Prostate gland (tissue), 2 donors: ENCODE data around the gene PGBD5. TPM values are rescaled to one million over a fixed set of nuclear protein-coding genes. Genes with fewer than 3 reads are reported as not detected.

Source experiments
- DNase-seq: peaks from one replicate; pipeline ENCODE4 v3.0.0-alpha.2; 2019; ENCODE audit warnings: low spot score
- H3K27ac ChIP-seq, 2 donors: fragments of 200-600 bp; sonication (generic); 2 replicates each; pipeline ENCODE4 v1.5.1; 2017 to 2019
- H3K27me3 ChIP-seq: fragments of 200-600 bp; sonication (generic); replicated peaks from 2 replicates; pipeline ENCODE4 v1.5.1; 2019; ENCODE audit not compliant: insufficient read depth
- H3K36me3 ChIP-seq, 2 donors: fragments of 200-600 bp; sonication (generic); 1 replicate in 1 of 2; 2 replicates in 1 of 2; pipeline versions ENCODE4 v1.5.1 to v1.8.1; 2017 to 2019
- H3K4me1 ChIP-seq: fragments of 200-600 bp; sonication (generic); replicated peaks from 2 replicates; pipeline ENCODE4 v1.5.1; 2019
- H3K4me3 ChIP-seq, 2 donors: fragments of 200-600 bp; sonication (generic); 2 replicates each; pipeline ENCODE4 v1.5.1; 2017 to 2019
- H3K9me3 ChIP-seq: fragments of 200-600 bp; sonication (generic); 2 replicates; pipeline ENCODE4 v1.5.1; 2017
- POLR2A ChIP-seq: fragments of 450-650 bp; IDR thresholded peaks from one replicate; pipeline ENCODE4 v1.6.1; 2016; ENCODE audit warnings: antibody characterized with exemption, mild to moderate bottlenecking
- POLR2AphosphoS5 ChIP-seq: sonication (generic); formaldehyde crosslinking; IDR thresholded peaks from one replicate; pipeline ENCODE4 v1.6.1; 2017; ENCODE audit warnings: antibody characterized with exemption
- WGBS: methylation state at CpG from one replicate; pipeline ENCODE4 v1.1.5; 2018; 5-methylcytosine and 5-hydroxymethylcytosine counted together
- intact Hi-C: fragments of 100-400 bp; cut with DNase I; formaldehyde crosslinking; loops from one replicate; pipeline ENCODE4 v1.14.2; 2022
- total RNA-seq, 2 donors: library from RNA; depleted of rRNA; stranded (reverse); fragments of >200 nt; gene quantifications; one replicate each; pipeline ENCODE4 v1.1.0, GENCODE V29; 2016
- TF ChIP-seq, protein P1 (sequence below), 4 experiments: fragments of 200-600 bp in 2 of 4; fragments of 450-650 bp in 2 of 4; sonication (generic) in 2 of 4; IDR thresholded peaks; 1 replicate in 3 of 4; 2 replicates in 1 of 4; pipeline ENCODE4 v1.5.1; 2016 to 2019; ENCODE audit warnings: antibody characterized with exemption in 4 of 4, mild to moderate bottlenecking in 2 of 4, moderate library complexity in 2 of 4

PGBD5 gene
- total RNA-seq, 2 donors from 2014 or later = 0.55 to 8.8 TPM

DNA sequence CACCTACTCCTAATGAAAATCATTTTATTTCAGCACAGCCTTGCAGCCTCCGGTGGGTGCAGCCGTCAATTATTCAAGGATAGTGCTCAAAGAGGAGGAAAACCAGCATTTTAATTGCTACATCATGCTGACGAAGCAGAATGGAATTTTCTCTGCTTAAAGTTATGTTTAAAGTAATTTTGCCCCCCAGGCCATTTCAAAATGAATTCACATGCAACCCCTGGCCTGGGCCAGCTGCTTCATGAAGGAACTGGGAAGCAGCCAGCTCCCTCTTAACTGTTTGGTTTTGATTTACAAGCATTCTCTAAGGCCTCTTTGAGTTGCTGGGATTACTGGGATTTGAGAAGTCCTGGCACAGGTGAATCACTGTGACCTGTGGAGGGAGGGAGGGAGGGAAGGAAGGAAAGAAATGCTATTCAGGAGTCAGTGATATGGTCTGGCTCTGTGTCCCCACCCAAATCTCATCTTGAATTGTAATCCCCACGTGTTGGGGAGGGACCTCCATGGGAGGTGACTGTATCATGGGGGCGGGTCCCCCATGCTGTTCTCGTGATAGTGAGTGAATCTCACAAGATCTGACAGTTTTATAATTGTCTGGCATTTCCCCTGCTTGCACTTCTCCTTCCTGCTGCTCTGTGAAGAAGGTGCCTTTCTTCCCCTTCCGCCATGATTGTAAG, 66.0 kb downstream of the PGBD5 start:
- H3K27me3 ChIP-seq = no peaks in the 10 kb centered on the region
- peak; percentile 20 for DNase-seq
- H3K4me1 ChIP-seq = no peaks in the 10 kb centered on the region
- no peak overlapping the region for H3K27ac ChIP-seq
- no peaks in the 10 kb centered on the region for H3K9me3 ChIP-seq
- intact Hi-C loops = no loop called here
- no peak overlapping the region for H3K4me3 ChIP-seq
- 57% methylated on average over 7 of the region's 7 CpGs for WGBS
- no peaks in the 10 kb centered on the region for H3K36me3 ChIP-seq
- no peak for TF ChIP-seq POLR2A
- TF ChIP-seq POLR2AphosphoS5 = no peak
- TF ChIP-seq, protein P1, sequence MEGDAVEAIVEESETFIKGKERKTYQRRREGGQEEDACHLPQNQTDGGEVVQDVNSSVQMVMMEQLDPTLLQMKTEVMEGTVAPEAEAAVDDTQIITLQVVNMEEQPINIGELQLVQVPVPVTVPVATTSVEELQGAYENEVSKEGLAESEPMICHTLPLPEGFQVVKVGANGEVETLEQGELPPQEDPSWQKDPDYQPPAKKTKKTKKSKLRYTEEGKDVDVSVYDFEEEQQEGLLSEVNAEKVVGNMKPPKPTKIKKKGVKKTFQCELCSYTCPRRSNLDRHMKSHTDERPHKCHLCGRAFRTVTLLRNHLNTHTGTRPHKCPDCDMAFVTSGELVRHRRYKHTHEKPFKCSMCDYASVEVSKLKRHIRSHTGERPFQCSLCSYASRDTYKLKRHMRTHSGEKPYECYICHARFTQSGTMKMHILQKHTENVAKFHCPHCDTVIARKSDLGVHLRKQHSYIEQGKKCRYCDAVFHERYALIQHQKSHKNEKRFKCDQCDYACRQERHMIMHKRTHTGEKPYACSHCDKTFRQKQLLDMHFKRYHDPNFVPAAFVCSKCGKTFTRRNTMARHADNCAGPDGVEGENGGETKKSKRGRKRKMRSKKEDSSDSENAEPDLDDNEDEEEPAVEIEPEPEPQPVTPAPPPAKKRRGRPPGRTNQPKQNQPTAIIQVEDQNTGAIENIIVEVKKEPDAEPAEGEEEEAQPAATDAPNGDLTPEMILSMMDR (IDR thresholded peaks at IDR 0.05) = no peak

DNA sequence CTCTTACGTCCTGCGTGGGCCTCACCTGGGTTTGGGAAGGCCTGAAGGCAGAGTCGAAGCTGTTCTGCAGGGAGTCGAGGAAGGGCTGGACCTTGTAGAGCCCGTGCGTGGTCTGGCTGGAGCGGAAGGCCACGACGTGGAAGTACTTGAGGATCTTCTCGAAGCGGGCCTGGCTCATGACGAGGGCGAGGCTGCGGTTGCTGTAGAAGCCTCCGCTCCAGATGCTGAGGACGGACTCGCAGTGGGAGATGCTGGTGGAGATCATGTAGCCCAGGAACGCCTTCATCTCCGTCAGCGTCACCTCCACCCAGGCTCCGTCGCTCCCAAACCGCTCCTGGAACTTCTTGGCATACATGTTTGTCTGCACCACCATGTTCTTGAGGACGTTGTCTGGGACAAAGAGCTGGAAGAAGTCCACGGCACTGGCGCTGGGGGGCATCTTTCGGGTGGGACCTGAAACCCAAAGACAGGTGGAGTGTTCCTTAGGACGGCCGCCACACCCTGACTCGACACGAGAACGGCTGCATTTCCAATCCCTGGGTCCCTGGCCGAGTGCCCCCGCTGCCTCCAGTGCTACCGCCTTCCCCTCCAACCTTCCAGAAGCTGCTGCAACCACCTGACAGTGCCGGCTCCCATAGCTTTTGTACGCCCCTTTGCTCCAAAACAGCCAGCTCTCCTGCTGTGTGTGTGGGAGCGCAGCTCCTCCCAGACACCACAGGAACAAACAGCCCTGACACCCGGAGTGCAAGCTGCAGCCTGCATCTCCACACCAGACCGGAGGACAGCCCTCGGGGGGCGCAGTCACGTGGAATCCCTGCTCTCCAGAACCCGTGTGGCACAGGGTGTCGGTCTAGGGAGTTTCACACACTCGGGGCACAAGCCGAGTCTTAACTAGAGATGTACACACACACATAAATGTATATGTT, 69.0 kb downstream of the PGBD5 start:
- TF ChIP-seq, protein P1 (IDR thresholded peaks at IDR 0.05) = no peak
- TF ChIP-seq POLR2AphosphoS5 = no peak
- no peak for TF ChIP-seq POLR2A
- 66% methylated on average over 47 of the region's 47 CpGs for WGBS
- H3K27ac ChIP-seq = no peak overlapping the region
- no peaks in the 10 kb centered on the region for H3K36me3 ChIP-seq
- intact Hi-C loops = no loop called here
- H3K27me3 ChIP-seq = no peaks in the 10 kb centered on the region
- DNase-seq = no peak
- no peaks in the 10 kb centered on the region for H3K4me1 ChIP-seq
- no peak overlapping the region for H3K4me3 ChIP-seq
- H3K9me3 ChIP-seq = no peaks in the 10 kb centered on the region

DNA sequence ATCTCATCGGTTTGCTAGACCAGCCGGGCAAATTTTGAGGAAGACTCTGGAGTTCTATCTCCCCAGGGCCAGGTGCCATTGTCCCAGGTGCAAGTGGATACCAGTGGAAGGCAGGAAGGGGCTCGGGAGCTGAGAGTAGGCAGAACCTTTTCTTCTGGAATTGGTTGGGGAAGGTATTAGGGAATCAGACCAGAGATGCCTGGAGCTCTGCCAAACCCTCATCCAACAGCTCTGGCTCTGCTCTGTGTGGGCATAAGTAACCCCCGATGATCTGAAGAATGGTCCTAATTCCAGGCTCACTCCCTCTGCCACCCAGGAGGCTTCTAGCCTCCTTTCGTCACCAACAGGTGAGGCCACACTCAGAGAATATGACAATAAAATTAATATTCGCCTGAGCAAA, 69.9 kb downstream of the PGBD5 start:
- Histone ChIP-seq H3K4me3 (no peak overlapping the region), H3K9me3 (no peaks in the 10 kb centered on the region), H3K4me1 (no peaks in the 10 kb centered on the region), H3K36me3 (no peaks in the 10 kb centered on the region), H3K27ac (no peak overlapping the region), H3K27me3 (no peaks in the 10 kb centered on the region)
- 89% methylated on average over 6 of the region's 6 CpGs for WGBS
- intact Hi-C loops = no loop called here
- no peak for DNase-seq
- TF ChIP-seq POLR2A = no peak
- TF ChIP-seq, protein P1 (IDR thresholded peaks at IDR 0.05) = no peak
- TF ChIP-seq POLR2AphosphoS5 = no peak

DNA sequence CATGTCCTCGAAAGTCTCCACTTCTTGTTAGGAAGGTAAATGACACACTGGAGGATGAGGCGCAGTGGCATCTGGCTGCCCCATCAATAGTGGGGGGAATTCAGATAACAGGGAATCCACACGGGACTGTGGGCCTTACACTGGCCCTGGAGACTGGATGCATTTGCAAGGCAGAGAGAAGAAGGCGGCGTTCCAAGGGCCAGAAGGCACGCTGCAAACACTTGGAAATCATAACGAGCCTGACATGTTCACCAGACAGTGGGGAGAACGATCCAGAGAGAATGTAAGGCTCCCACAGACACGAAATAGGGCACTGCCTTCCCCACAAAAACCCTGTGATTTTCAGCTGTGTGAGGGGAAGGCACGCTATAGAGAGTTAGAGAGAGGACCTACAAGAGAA, 70.5 kb downstream of the PGBD5 start:
- Histone ChIP-seq H3K4me3 (no peak overlapping the region), H3K9me3 (no peaks in the 10 kb centered on the region), H3K27ac (no peak overlapping the region), H3K36me3 (no peaks in the 10 kb centered on the region), H3K4me1 (no peaks in the 10 kb centered on the region), H3K27me3 (no peaks in the 10 kb centered on the region)
- WGBS = 75% methylated on average over 10 of the region's 10 CpGs
- intact Hi-C loops = no loop called here
- DNase-seq = no peak
- TF ChIP-seq POLR2AphosphoS5 = no peak

DNA sequence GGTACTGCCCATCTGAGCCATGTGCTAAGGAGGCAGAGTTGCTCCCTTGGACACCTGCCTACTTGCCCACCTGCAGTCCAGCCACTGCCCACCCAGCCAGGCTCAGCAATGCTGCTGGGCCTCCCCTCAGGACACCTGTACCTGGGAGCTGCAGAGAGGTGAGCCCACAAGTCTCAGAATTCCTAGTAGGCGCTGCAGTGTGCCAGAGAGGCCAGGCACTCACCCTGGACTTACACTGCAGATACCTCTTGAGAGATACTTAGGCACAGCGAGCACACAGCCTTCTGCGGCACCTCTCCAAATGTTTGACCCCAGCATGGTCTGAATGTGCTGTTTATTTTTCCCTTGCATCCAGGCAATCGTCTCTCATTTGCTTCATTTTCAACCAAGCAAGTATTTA, 71.0 kb downstream of the PGBD5 start:
- intact Hi-C loops = no loop called here
- WGBS = 77% methylated on average over 4 of the region's 4 CpGs
- Histone ChIP-seq H3K27ac (no peak overlapping the region), H3K4me1 (no peaks in the 10 kb centered on the region), H3K36me3 (no peaks in the 10 kb centered on the region), H3K27me3 (no peaks in the 10 kb centered on the region), H3K4me3 (no peak overlapping the region), H3K9me3 (no peaks in the 10 kb centered on the region)
- DNase-seq = no peak
- TF ChIP-seq, protein P1 (IDR thresholded peaks at IDR 0.05) = no peak
- TF ChIP-seq POLR2AphosphoS5 (no peak), POLR2A (no peak)
